DLD1 (cell line): Measurements from ENCODE around the gene ZNF281.

Experiments used
- in situ Hi-C: cut with HindIII; loops from 2 replicates; pipeline ENCODE4 v1.10.0; 2017; ENCODE audit warnings: low sequenced_read_pairs

Gene ZNF281

GRCh38 chr1:200398373-200398772 lies 11.5 kb downstream of the ZNF281 start:
- in situ Hi-C loops: no loop called here

GRCh38 chr1:200392625-200393185 lies 17.1 kb downstream of the ZNF281 start:
- in situ Hi-C loops: no loop called here

GRCh38 chr1:200391747-200392146 lies 18.1 kb downstream of the ZNF281 start:
- in situ Hi-C loops: no loop called here

GRCh38 chr1:200388791-200389190 lies 21.0 kb downstream of the ZNF281 start:
- in situ Hi-C loops: no loop called here

- in situ Hi-C loops: no loop called here
These were observed 23.4 kb downstream of the ZNF281 start for GRCh38 chr1:200386416-200386815.

GRCh38 chr1:200384818-200385390 lies 24.9 kb downstream of the ZNF281 start:
- in situ Hi-C loops: no loop called here

- in situ Hi-C loops: no loop called here
These were observed 28.4 kb downstream of the ZNF281 start for GRCh38 chr1:200381256-200381984.

- in situ Hi-C loops: no loop called here
These were observed 29.2 kb downstream of the ZNF281 start for GRCh38 chr1:200380589-200381021.

GRCh38 chr1:200379940-200380588 lies 29.8 kb downstream of the ZNF281 start:
- in situ Hi-C loops: no loop called here

GRCh38 chr1:200379432-200379757 lies 30.4 kb downstream of the ZNF281 start:
- in situ Hi-C loops: no loop called here

- in situ Hi-C loops: no loop called here
These were observed 31.7 kb downstream of the ZNF281 start for GRCh38 chr1:200378096-200378495.

- in situ Hi-C loops: no loop called here
These were observed 33.3 kb downstream of the ZNF281 start for GRCh38 chr1:200376528-200376927.

GRCh38 chr1:200374569-200375295 lies 35.1 kb downstream of the ZNF281 start:
- in situ Hi-C loops: no loop called here

GRCh38 chr1:200373811-200374231 lies 36.0 kb downstream of the ZNF281 start:
- in situ Hi-C loops: no loop called here

GRCh38 chr1:200372885-200373181 lies 37.0 kb downstream of the ZNF281 start:
- in situ Hi-C loops: no loop called here

GRCh38 chr1:200372095-200372884 lies 37.5 kb downstream of the ZNF281 start:
- in situ Hi-C loops: no loop called here

GRCh38 chr1:200369706-200370105 lies 40.1 kb downstream of the ZNF281 start:
- in situ Hi-C loops: loop anchor here (10.0 kb wide), 1 partner anchor 85 kb away; no protein-coding TSS in a partner anchor

- in situ Hi-C loops: loop anchor here (10.0 kb wide), 1 partner anchor 86 kb away; no protein-coding TSS in a partner anchor
These were observed 40.7 kb downstream of the ZNF281 start for GRCh38 chr1:200369131-200369530.

GRCh38 chr1:200368556-200368955 lies 41.3 kb downstream of the ZNF281 start:
- in situ Hi-C loops: loop anchor here (10.0 kb wide), 1 partner anchor 86 kb away; no protein-coding TSS in a partner anchor

GRCh38 chr1:200367841-200368534 lies 41.8 kb downstream of the ZNF281 start:
- in situ Hi-C loops: loop anchor here (10.0 kb wide), 1 partner anchor 87 kb away; no protein-coding TSS in a partner anchor
